ENCODE measurements around the gene ZNF611. TPM values are rescaled to one million over a fixed set of nuclear protein-coding genes. Genes with fewer than 3 reads are reported as not detected.
"Not testable (repeated sequence)": the region's sequence is repeated elsewhere in the genome, so short reads cannot be mapped to it uniquely, and the experiment has no call there.

Gene ZNF611
- polyA plus RNA-seq, 1 donor (not counting 4 experiments of a cell fraction or from before 2014, with no cell fraction given), result 2.9 TPM

GRCh38 chr19:52748336-52748950, 13.6 kb upstream of the ZNF611 start:
- FAIRE-seq, result no peak
- H3K4me2 ChIP-seq (ENCODE audit: control insufficient read depth, extremely low read depth, insufficient read depth, low read depth, low read length), result no peak overlapping the region
- H2AFZ ChIP-seq (ENCODE audit: control insufficient read depth, low read length), result no peak overlapping the region
- no peak overlapping the region for H3K27ac ChIP-seq (ENCODE audit: control insufficient read depth, insufficient read depth, low read length)
- H3K9me1 ChIP-seq (ENCODE audit: control insufficient read depth, extremely low read depth, insufficient read depth, low read length), result no peaks in the 10 kb centered on the region
- no peaks in the 10 kb centered on the region for H3K27me3 ChIP-seq (ENCODE audit: control insufficient read depth, extremely low read depth, insufficient read depth, low read length)
- dilution Hi-C loops (cut with MboI; ENCODE audit: extremely low pct_ligation_motif_present, low sequenced_read_pairs), result no loop called here
- H3K4me3 ChIP-seq (ENCODE audit: control insufficient read depth in 2 of 3, extremely low read depth in 1 of 3, insufficient read depth in 2 of 3, low read depth in 1 of 3, low read length in 3 of 3), result no peak overlapping the region
- no peaks in the 10 kb centered on the region for H3K79me2 ChIP-seq (ENCODE audit: control insufficient read depth, insufficient read depth, low read length)
- DNase-seq (ENCODE audit: low read depth, low spot score), result no peak
- H3K36me3 ChIP-seq (ENCODE audit: control insufficient read depth in 2 of 2, extremely low read depth in 1 of 2, insufficient read depth in 2 of 2, low read length in 2 of 2), result no peaks in the 10 kb centered on the region
- H4K20me1 ChIP-seq (ENCODE audit: control insufficient read depth, extremely low read depth, insufficient read depth, low read length), result no peaks in the 10 kb centered on the region
- no peaks in the 10 kb centered on the region for H3K4me1 ChIP-seq (ENCODE audit: control insufficient read depth, extremely low read depth, insufficient read depth, low read length)
- no peak overlapping the region for H3K9ac ChIP-seq (ENCODE audit: control insufficient read depth, extremely low read depth, insufficient read depth, low read length)
- H3K9me3 ChIP-seq (ENCODE audit: control insufficient read depth, low read depth, low read length), result no peaks in the 10 kb centered on the region
- no peak for TF ChIP-seq EZH2 (IDR thresholded peaks at IDR 0.05; ENCODE audit: low read length)
- peak in 2 of 3 experiments; percentile 16 to 21 for TF ChIP-seq CTCF (optimal IDR thresholded peaks at IDR 0.05 in 1 of 3, IDR thresholded peaks at IDR 0.05 in 1 of 3, conservative IDR thresholded peaks at IDR 0.05 in 1 of 3; ENCODE audit: extremely low read depth in 1 of 3, insufficient read depth in 2 of 3, low read length in 3 of 3)

DNA sequence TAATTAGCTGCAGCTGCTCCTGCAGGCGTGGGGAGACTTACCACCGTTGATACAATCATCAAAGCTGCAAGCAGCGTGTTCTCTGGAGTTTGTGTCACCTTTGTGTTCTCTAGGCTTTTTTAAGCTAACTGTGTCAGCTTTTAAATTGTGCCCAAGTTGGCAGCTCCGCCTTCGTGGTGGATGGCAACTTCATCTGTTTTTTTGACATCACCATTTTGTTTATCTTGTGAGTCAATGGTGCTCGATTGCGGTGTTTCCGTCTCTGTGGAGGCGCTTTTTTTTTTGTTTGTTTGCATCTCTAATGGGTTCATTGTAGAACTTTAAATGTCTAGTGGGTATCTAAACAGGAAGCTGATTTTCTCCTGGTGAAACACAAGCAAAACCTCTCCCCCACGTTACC, 11.1 kb upstream of the ZNF611 start:
- H3K9ac ChIP-seq (ENCODE audit: control insufficient read depth, extremely low read depth, insufficient read depth, low read length); H2AFZ ChIP-seq (ENCODE audit: control insufficient read depth, low read length); DNase-seq (ENCODE audit: low read depth, low spot score); H3K9me3 ChIP-seq (ENCODE audit: control insufficient read depth, low read depth, low read length); H3K27me3 ChIP-seq (ENCODE audit: control insufficient read depth, extremely low read depth, insufficient read depth, low read length); H3K4me2 ChIP-seq (ENCODE audit: control insufficient read depth, extremely low read depth, insufficient read depth, low read depth, low read length); FAIRE-seq; dilution Hi-C loops (cut with MboI; ENCODE audit: extremely low pct_ligation_motif_present, low sequenced_read_pairs); H3K4me3 ChIP-seq (ENCODE audit: control insufficient read depth in 2 of 3, extremely low read depth in 1 of 3, insufficient read depth in 2 of 3, low read depth in 1 of 3, low read length in 3 of 3); H3K4me1 ChIP-seq (ENCODE audit: control insufficient read depth, extremely low read depth, insufficient read depth, low read length); H3K79me2 ChIP-seq (ENCODE audit: control insufficient read depth, insufficient read depth, low read length); H3K9me1 ChIP-seq (ENCODE audit: control insufficient read depth, extremely low read depth, insufficient read depth, low read length); H3K36me3 ChIP-seq (ENCODE audit: control insufficient read depth in 2 of 2, extremely low read depth in 1 of 2, insufficient read depth in 2 of 2, low read length in 2 of 2); H3K27ac ChIP-seq (ENCODE audit: control insufficient read depth, insufficient read depth, low read length); H4K20me1 ChIP-seq (ENCODE audit: control insufficient read depth, extremely low read depth, insufficient read depth, low read length): not testable (repeated sequence)

GRCh38 chr19:52743091-52743490, 8.2 kb upstream of the ZNF611 start:
- Histone ChIP-seq H3K9ac (ENCODE audit: control insufficient read depth, extremely low read depth, insufficient read depth, low read length) (no peak overlapping the region), H3K4me3 (ENCODE audit: control insufficient read depth in 2 of 3, extremely low read depth in 1 of 3, insufficient read depth in 2 of 3, low read depth in 1 of 3, low read length in 3 of 3) (no peak overlapping the region), H3K27me3 (ENCODE audit: control insufficient read depth, extremely low read depth, insufficient read depth, low read length) (no peaks in the 10 kb centered on the region), H3K4me2 (ENCODE audit: control insufficient read depth, extremely low read depth, insufficient read depth, low read depth, low read length) (no peak overlapping the region), H3K4me1 (ENCODE audit: control insufficient read depth, extremely low read depth, insufficient read depth, low read length) (no peaks in the 10 kb centered on the region), H3K9me1 (ENCODE audit: control insufficient read depth, extremely low read depth, insufficient read depth, low read length) (no peaks in the 10 kb centered on the region), H3K27ac (ENCODE audit: control insufficient read depth, insufficient read depth, low read length) (no peak overlapping the region), H3K79me2 (ENCODE audit: control insufficient read depth, insufficient read depth, low read length) (no peaks in the 10 kb centered on the region), H4K20me1 (ENCODE audit: control insufficient read depth, extremely low read depth, insufficient read depth, low read length) (no peaks in the 10 kb centered on the region), H2AFZ (ENCODE audit: control insufficient read depth, low read length) (no peak overlapping the region), H3K36me3 (ENCODE audit: control insufficient read depth in 2 of 2, extremely low read depth in 1 of 2, insufficient read depth in 2 of 2, low read length in 2 of 2) (no peaks in the 10 kb centered on the region), H3K9me3 (ENCODE audit: control insufficient read depth, low read depth, low read length) (no peaks in the 10 kb centered on the region)
- TF ChIP-seq EZH2 (IDR thresholded peaks at IDR 0.05; ENCODE audit: low read length) (no peak), CTCF (optimal IDR thresholded peaks at IDR 0.05 in 1 of 3, IDR thresholded peaks at IDR 0.05 in 1 of 3, conservative IDR thresholded peaks at IDR 0.05 in 1 of 3; ENCODE audit: extremely low read depth in 1 of 3, insufficient read depth in 2 of 3, low read length in 3 of 3) (no peak)
- FAIRE-seq (no peak), DNase-seq (ENCODE audit: low read depth, low spot score) (no peak)
- dilution Hi-C loops (cut with MboI; ENCODE audit: extremely low pct_ligation_motif_present, low sequenced_read_pairs), result no loop called here

Data from keratinocyte (primary cell).